Measurements from ENCODE around the gene SSBP3. TPM values are rescaled to one million over a fixed set of nuclear protein-coding genes. Genes with fewer than 3 reads are reported as not detected.

SSBP3 gene
- polyA plus RNA-seq, 1 donor (not counting 4 experiments of a cell fraction or from before 2014, with no cell fraction given): 16.9 TPM

DNA sequence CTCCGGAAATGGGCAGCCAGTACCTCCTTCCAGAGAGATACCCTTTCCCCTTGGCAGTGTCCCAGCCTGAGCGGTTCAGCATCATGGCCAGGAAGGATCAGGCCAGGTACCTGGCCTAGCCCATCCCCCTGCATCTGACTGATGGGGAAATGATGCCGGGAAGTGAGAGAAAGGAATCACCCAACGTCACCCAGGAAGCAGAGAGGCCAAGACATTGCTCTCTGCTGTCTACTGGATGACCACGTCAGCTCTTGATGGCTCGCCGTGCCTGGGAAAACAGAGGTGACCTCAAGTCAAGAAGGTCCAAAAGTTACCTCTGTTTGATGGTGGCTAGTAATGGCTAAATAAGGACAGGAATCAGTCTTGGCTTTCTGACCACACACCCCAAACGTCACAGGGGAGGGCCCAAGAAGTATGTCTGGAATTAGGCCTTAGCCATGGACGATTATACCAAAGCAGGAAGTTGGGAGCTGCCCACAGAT is 127.2 kb downstream of the SSBP3 start:
- DNase-seq (ENCODE audit: low read depth, low spot score) (no peak), FAIRE-seq (no peak)
- no peak overlapping the region for H3K4me3 ChIP-seq (ENCODE audit: control insufficient read depth in 2 of 3, extremely low read depth in 1 of 3, insufficient read depth in 2 of 3, low read depth in 1 of 3, low read length in 3 of 3)
- H3K27ac ChIP-seq (ENCODE audit: control insufficient read depth, insufficient read depth, low read length): no peak overlapping the region
- no peak overlapping the region for H2AFZ ChIP-seq (ENCODE audit: control insufficient read depth, low read length)
- no peaks in the 10 kb centered on the region for H3K79me2 ChIP-seq (ENCODE audit: control insufficient read depth, insufficient read depth, low read length)
- peaks cover 3% of the 10 kb centered on the region for H3K9me1 ChIP-seq (ENCODE audit: control insufficient read depth, extremely low read depth, insufficient read depth, low read length)
- H3K27me3 ChIP-seq (ENCODE audit: control insufficient read depth, extremely low read depth, insufficient read depth, low read length): no peaks in the 10 kb centered on the region
- peaks cover 11% of the 10 kb centered on the region for H3K4me1 ChIP-seq (ENCODE audit: control insufficient read depth, extremely low read depth, insufficient read depth, low read length)
- H3K36me3 ChIP-seq (ENCODE audit: control insufficient read depth in 2 of 2, extremely low read depth in 1 of 2, insufficient read depth in 2 of 2, low read length in 2 of 2): peaks cover 0 to 3% of the 10 kb centered on the region in 2 experiments
- H3K4me2 ChIP-seq (ENCODE audit: control insufficient read depth, extremely low read depth, insufficient read depth, low read depth, low read length): no peak overlapping the region
- no peak overlapping the region for H3K9ac ChIP-seq (ENCODE audit: control insufficient read depth, extremely low read depth, insufficient read depth, low read length)
- H4K20me1 ChIP-seq (ENCODE audit: control insufficient read depth, extremely low read depth, insufficient read depth, low read length): peaks cover 2% of the 10 kb centered on the region
- H3K9me3 ChIP-seq (ENCODE audit: control insufficient read depth, low read depth, low read length): no peaks in the 10 kb centered on the region
- dilution Hi-C loops (cut with MboI; ENCODE audit: extremely low pct_ligation_motif_present, low sequenced_read_pairs): no loop called here
- TF ChIP-seq, protein P1, sequence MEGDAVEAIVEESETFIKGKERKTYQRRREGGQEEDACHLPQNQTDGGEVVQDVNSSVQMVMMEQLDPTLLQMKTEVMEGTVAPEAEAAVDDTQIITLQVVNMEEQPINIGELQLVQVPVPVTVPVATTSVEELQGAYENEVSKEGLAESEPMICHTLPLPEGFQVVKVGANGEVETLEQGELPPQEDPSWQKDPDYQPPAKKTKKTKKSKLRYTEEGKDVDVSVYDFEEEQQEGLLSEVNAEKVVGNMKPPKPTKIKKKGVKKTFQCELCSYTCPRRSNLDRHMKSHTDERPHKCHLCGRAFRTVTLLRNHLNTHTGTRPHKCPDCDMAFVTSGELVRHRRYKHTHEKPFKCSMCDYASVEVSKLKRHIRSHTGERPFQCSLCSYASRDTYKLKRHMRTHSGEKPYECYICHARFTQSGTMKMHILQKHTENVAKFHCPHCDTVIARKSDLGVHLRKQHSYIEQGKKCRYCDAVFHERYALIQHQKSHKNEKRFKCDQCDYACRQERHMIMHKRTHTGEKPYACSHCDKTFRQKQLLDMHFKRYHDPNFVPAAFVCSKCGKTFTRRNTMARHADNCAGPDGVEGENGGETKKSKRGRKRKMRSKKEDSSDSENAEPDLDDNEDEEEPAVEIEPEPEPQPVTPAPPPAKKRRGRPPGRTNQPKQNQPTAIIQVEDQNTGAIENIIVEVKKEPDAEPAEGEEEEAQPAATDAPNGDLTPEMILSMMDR (optimal IDR thresholded peaks at IDR 0.05 in 1 of 3, IDR thresholded peaks at IDR 0.05 in 1 of 3, conservative IDR thresholded peaks at IDR 0.05 in 1 of 3; ENCODE audit: extremely low read depth in 1 of 3, insufficient read depth in 2 of 3, low read length in 3 of 3): no peak
- no peak for TF ChIP-seq EZH2 (IDR thresholded peaks at IDR 0.05; ENCODE audit: low read length)

DNA sequence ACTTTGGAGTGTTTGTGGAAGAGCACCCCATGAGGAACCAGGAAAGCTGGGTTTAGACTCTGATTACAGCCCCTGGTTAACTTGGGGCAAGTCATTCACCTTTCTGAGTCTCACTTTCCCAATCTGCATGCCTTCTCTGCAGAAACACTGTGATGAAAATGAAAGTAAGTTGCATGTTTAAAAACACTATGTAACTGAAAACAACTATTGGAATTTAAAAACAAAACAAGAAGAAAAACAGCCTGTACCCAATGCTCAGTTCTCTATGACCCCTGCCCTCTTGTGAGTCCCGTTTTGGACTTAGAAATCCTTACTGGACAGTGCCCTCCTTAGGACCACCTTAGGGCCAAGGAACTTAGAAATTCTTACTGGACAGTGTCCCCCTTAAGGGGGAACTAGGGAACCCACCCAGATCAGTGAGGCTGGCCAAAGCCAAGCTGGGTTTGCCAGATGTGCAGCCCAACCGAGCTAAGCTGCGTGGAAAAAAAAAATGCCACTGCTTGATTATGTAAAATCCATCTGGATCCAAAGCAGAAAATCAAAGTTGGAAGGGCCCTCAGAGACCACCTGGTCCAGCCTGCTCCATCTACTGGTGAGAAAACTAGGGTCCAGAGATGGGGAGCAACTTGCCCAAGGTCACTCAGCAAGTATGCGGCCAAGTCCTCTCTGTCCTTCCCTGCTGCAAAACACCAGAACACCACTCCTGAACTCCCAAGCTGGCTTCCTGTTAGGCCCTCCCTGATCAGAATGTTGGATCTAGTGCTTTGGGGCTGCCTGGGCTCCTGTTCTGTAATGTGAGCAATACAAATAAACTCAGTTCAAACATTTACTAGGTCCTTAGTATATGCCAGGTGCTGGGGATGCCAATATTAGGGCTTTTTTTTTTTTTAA is 128.5 kb downstream of the SSBP3 start:
- Histone ChIP-seq H3K27me3 (ENCODE audit: control insufficient read depth, extremely low read depth, insufficient read depth, low read length) (no peaks in the 10 kb centered on the region), H3K9me1 (ENCODE audit: control insufficient read depth, extremely low read depth, insufficient read depth, low read length) (peaks cover 3% of the 10 kb centered on the region), H3K27ac (ENCODE audit: control insufficient read depth, insufficient read depth, low read length) (no peak overlapping the region), H3K4me2 (ENCODE audit: control insufficient read depth, extremely low read depth, insufficient read depth, low read depth, low read length) (no peak overlapping the region), H4K20me1 (ENCODE audit: control insufficient read depth, extremely low read depth, insufficient read depth, low read length) (peaks cover 2% of the 10 kb centered on the region), H3K9ac (ENCODE audit: control insufficient read depth, extremely low read depth, insufficient read depth, low read length) (no peak overlapping the region), H3K4me1 (ENCODE audit: control insufficient read depth, extremely low read depth, insufficient read depth, low read length) (peaks cover 9% of the 10 kb centered on the region), H3K4me3 (ENCODE audit: control insufficient read depth in 2 of 3, extremely low read depth in 1 of 3, insufficient read depth in 2 of 3, low read depth in 1 of 3, low read length in 3 of 3) (no peak overlapping the region), H3K79me2 (ENCODE audit: control insufficient read depth, insufficient read depth, low read length) (no peaks in the 10 kb centered on the region), H3K9me3 (ENCODE audit: control insufficient read depth, low read depth, low read length) (no peaks in the 10 kb centered on the region), H3K36me3 (ENCODE audit: control insufficient read depth in 2 of 2, extremely low read depth in 1 of 2, insufficient read depth in 2 of 2, low read length in 2 of 2) (peaks cover 0 to 3% of the 10 kb centered on the region in 2 experiments), H2AFZ (ENCODE audit: control insufficient read depth, low read length) (no peak overlapping the region)
- FAIRE-seq: no peak
- no peak for TF ChIP-seq EZH2 (IDR thresholded peaks at IDR 0.05; ENCODE audit: low read length)
- TF ChIP-seq, protein P1 (optimal IDR thresholded peaks at IDR 0.05 in 1 of 3, IDR thresholded peaks at IDR 0.05 in 1 of 3, conservative IDR thresholded peaks at IDR 0.05 in 1 of 3; ENCODE audit: extremely low read depth in 1 of 3, insufficient read depth in 2 of 3, low read length in 3 of 3): no peak
- dilution Hi-C loops (cut with MboI; ENCODE audit: extremely low pct_ligation_motif_present, low sequenced_read_pairs): no loop called here
- DNase-seq (ENCODE audit: low read depth, low spot score): no peak
